Tibial artery (tissue), 4 donors: ENCODE data around the gene SLC44A5.

ENCODE experiments used
- DNase-seq, 2 donors: peaks; one replicate each; pipeline ENCODE4 v3.0.0-alpha.2; 2019
- H3K27ac ChIP-seq, 2 donors: fragments of 200-600 bp; sonication (generic) in 1 of 2; 1 replicate in 1 of 2; 2 replicates in 1 of 2; pipeline ENCODE4 v1.5.1; 2018 to 2019; ENCODE audit warnings: mild to moderate bottlenecking in 1 of 2
- H3K27me3 ChIP-seq, 2 donors: fragments of 200-600 bp; sonication (generic) in 1 of 2; one replicate each; pipeline versions ENCODE4 v1.5.1 to v1.6.0; 2016 to 2019
- H3K36me3 ChIP-seq, 3 donors: fragments of 200-600 bp; sonication (generic) in 2 of 3; one replicate each; pipeline ENCODE4 v1.5.1; 2016 to 2019; ENCODE audit warnings: mild to moderate bottlenecking in 2 of 3
- H3K4me1 ChIP-seq, 4 donors: fragments of 200-600 bp; sonication (generic) in 2 of 4; 1 replicate in 3 of 4; 2 replicates in 1 of 4; pipeline ENCODE4 v1.5.1; 2016 to 2019
- H3K4me3 ChIP-seq, 2 donors: fragments of 200-600 bp; sonication (generic) in 1 of 2; 1 replicate in 1 of 2; 2 replicates in 1 of 2; pipeline ENCODE4 v1.5.1; 2018 to 2019; ENCODE audit warnings: mild to moderate bottlenecking in 2 of 2
- H3K9me3 ChIP-seq, 3 donors: fragments of 200-600 bp; sonication (generic) in 1 of 3; one replicate each; pipeline ENCODE4 v1.5.1; 2016 to 2019
- intact Hi-C: fragments of 100-400 bp; cut with DNase I; formaldehyde crosslinking; loops from one replicate; pipeline ENCODE4 v1.15.0; 2023; ENCODE audit warnings: low total_unique reads
- TF ChIP-seq, protein P1 (sequence below), 2 experiments: fragments of 200-600 bp in 1 of 2; fragments of 450-650 bp in 1 of 2; IDR thresholded peaks; one replicate each; pipeline ENCODE4 v1.5.1; 2017 to 2019; ENCODE audit warnings: antibody characterized with exemption in 2 of 2, mild to moderate bottlenecking in 1 of 2, moderate library complexity in 1 of 2

The SLC44A5 gene

GRCh38 chr1:75559800-75560199 is 51.1 kb downstream of the SLC44A5 start:
- Histone ChIP-seq H3K4me3 (no peak overlapping the region), H3K27ac (no peak overlapping the region), H3K9me3 (no peaks in the 10 kb centered on the region), H3K4me1 (no peaks in the 10 kb centered on the region), H3K36me3 (no peaks in the 10 kb centered on the region), H3K27me3 (no peaks in the 10 kb centered on the region)
- TF ChIP-seq, protein P1, sequence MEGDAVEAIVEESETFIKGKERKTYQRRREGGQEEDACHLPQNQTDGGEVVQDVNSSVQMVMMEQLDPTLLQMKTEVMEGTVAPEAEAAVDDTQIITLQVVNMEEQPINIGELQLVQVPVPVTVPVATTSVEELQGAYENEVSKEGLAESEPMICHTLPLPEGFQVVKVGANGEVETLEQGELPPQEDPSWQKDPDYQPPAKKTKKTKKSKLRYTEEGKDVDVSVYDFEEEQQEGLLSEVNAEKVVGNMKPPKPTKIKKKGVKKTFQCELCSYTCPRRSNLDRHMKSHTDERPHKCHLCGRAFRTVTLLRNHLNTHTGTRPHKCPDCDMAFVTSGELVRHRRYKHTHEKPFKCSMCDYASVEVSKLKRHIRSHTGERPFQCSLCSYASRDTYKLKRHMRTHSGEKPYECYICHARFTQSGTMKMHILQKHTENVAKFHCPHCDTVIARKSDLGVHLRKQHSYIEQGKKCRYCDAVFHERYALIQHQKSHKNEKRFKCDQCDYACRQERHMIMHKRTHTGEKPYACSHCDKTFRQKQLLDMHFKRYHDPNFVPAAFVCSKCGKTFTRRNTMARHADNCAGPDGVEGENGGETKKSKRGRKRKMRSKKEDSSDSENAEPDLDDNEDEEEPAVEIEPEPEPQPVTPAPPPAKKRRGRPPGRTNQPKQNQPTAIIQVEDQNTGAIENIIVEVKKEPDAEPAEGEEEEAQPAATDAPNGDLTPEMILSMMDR (IDR thresholded peaks at IDR 0.05) = no peak
- intact Hi-C loops = no loop called here
- no peak for DNase-seq

DNA sequence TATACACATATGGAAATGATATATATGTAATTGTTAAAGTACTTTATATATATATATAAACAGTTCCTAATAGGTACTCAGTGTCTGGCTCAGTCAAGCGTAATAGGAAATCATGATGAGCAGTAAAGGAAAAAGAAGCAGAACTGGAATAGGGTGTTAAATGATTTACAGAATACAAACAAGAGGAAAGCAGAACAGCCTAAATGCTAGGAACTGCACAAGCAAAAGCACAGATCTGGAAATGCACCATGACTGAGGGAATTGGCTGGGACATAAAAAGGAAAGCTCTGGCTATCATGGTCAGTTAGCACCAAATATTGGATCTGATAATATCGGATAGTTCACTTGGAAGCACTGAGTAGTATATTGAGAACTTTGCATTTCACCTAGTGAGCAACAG is 51.8 kb downstream of the SLC44A5 start:
- TF ChIP-seq, protein P1 (IDR thresholded peaks at IDR 0.05) = no peak
- Histone ChIP-seq H3K27ac (no peak overlapping the region), H3K9me3 (no peaks in the 10 kb centered on the region), H3K4me1 (no peaks in the 10 kb centered on the region), H3K36me3 (no peaks in the 10 kb centered on the region), H3K27me3 (no peaks in the 10 kb centered on the region), H3K4me3 (no peak overlapping the region)
- no peak for DNase-seq
- intact Hi-C loops = no loop called here

GRCh38 chr1:75554870-75555269 is 56.0 kb downstream of the SLC44A5 start:
- TF ChIP-seq, protein P1 (IDR thresholded peaks at IDR 0.05) = no peak
- intact Hi-C loops = no loop called here
- Histone ChIP-seq H3K9me3 (no peaks in the 10 kb centered on the region), H3K4me1 (no peaks in the 10 kb centered on the region), H3K4me3 (no peak overlapping the region), H3K36me3 (no peaks in the 10 kb centered on the region), H3K27me3 (no peaks in the 10 kb centered on the region), H3K27ac (no peak overlapping the region)
- no peak for DNase-seq

DNA sequence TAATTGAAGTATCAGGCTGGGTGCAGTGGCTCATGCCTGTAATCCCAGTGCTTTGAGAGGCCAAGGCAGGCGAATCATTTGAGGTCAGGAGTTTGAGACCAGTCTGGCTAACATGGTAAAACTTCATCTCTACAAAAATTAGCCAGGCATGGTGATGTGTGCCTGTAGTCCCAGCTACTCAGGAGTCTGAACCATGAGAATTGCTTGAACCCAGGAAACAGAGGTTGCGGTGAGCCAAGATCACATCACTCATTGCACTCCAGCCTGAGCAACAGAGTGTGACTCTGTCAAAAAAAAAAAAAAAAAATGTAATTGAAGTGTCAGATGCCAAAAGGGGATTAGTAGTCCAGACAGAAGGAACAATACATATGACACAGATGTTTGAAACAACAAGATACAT is 56.7 kb downstream of the SLC44A5 start:
- intact Hi-C loops = no loop called here
- no peaks in the 10 kb centered on the region for H3K27me3 ChIP-seq
- H3K9me3 ChIP-seq = no peaks in the 10 kb centered on the region
- no peak for DNase-seq
- no peaks in the 10 kb centered on the region for H3K4me1 ChIP-seq
- H3K27ac ChIP-seq = no peak overlapping the region
- no peak overlapping the region for H3K4me3 ChIP-seq
- H3K36me3 ChIP-seq = no peaks in the 10 kb centered on the region
- TF ChIP-seq, protein P1 (IDR thresholded peaks at IDR 0.05) = no peak

DNA sequence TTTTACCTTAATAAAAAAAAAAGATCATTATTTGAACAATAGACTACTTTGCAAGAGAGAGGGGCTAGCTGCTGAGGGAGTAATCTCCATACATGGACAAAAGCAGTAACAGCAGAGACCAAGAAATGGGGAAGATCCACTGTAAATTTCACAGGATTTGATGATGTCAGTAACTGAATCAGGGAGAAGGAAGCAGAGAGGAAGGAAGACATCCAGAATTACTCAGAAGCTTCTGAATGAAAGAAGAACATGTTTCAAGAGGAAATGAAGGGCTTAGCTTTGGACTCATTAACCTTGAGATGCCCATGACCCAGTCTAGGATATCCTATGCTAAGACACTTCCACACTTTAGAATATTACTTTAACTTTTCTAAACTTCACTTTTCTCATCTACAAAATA is 60.4 kb downstream of the SLC44A5 start:
- Histone ChIP-seq H3K9me3 (no peaks in the 10 kb centered on the region), H3K27me3 (no peaks in the 10 kb centered on the region), H3K36me3 (no peaks in the 10 kb centered on the region), H3K4me3 (no peak overlapping the region), H3K4me1 (no peaks in the 10 kb centered on the region), H3K27ac (no peak overlapping the region)
- DNase-seq = no peak
- intact Hi-C loops = no loop called here
- TF ChIP-seq, protein P1 (IDR thresholded peaks at IDR 0.05) = no peak
